Measurements from ENCODE around the gene NKAP.
"Not testable (repeated sequence)": the region's sequence is repeated elsewhere in the genome, so short reads cannot be mapped to it uniquely, and the experiment has no call there.

Gene NKAP

GRCh38 chrX:119960625-119961024 is 17.1 kb upstream of the NKAP start:
- no peak for TF ChIP-seq CTCF (IDR thresholded peaks at IDR 0.05; ENCODE audit: insufficient read depth, low read length, missing control alignments)
- POLR2A ChIA-PET: no interaction called here
- no peak for DNase-seq (ENCODE audit: low read depth, low spot score)
- CTCF ChIA-PET: no interaction called here
- no peak overlapping the region for H3K4me3 ChIP-seq (ENCODE audit: low read depth, low read length)

- POLR2A ChIA-PET; CTCF ChIA-PET; DNase-seq (ENCODE audit: low read depth, low spot score); H3K4me3 ChIP-seq (ENCODE audit: low read depth, low read length): not testable (repeated sequence)
These were observed 12.4 kb upstream of the NKAP start for GRCh38 chrX:119955807-119956570.

GRCh38 chrX:119954374-119954773 is 10.8 kb upstream of the NKAP start:
- H3K4me3 ChIP-seq (ENCODE audit: low read depth, low read length): no peak overlapping the region
- ChIA-PET CTCF (no interaction called here), POLR2A (no interaction called here)
- TF ChIP-seq CTCF (IDR thresholded peaks at IDR 0.05; ENCODE audit: insufficient read depth, low read length, missing control alignments): no peak
- no peak for DNase-seq (ENCODE audit: low read depth, low spot score)

- no peak for TF ChIP-seq CTCF (IDR thresholded peaks at IDR 0.05; ENCODE audit: insufficient read depth, low read length, missing control alignments)
- CTCF ChIA-PET: no interaction called here
- no peak for DNase-seq (ENCODE audit: low read depth, low spot score)
- POLR2A ChIA-PET: no interaction called here
- H3K4me3 ChIP-seq (ENCODE audit: low read depth, low read length): no peak overlapping the region
These were observed 4.8 kb upstream of the NKAP start for GRCh38 chrX:119948381-119948780.

GRCh38 chrX:119945481-119945880 is 1.9 kb upstream of the NKAP start:
- no peak overlapping the region for H3K4me3 ChIP-seq (ENCODE audit: low read depth, low read length)
- TF ChIP-seq CTCF (IDR thresholded peaks at IDR 0.05; ENCODE audit: insufficient read depth, low read length, missing control alignments): no peak
- ChIA-PET POLR2A (no interaction called here), CTCF (interaction anchor here (1.2 kb wide), 1 partner anchor 12 kb away, joined by 3 read pairs; no protein-coding TSS in a partner anchor)
- no peak for DNase-seq (ENCODE audit: low read depth, low spot score)

- ChIA-PET CTCF (interaction anchor here (1.6 kb wide), 1 partner anchor 19 kb away, joined by 3 read pairs; no protein-coding TSS in a partner anchor), POLR2A (no interaction called here)
- H3K4me3 ChIP-seq (ENCODE audit: low read depth, low read length): peak overlapping the region; percentile 70
- no peak for DNase-seq (ENCODE audit: low read depth, low spot score)
- TF ChIP-seq CTCF (IDR thresholded peaks at IDR 0.05; ENCODE audit: insufficient read depth, low read length, missing control alignments): no peak
These were observed 743 bp downstream of the NKAP start for GRCh38 chrX:119942831-119943184.
